Left cardiac atrium (tissue), 4 donors: ENCODE results near the gene VSX1. TPM values are rescaled to one million over a fixed set of nuclear protein-coding genes. Genes with fewer than 3 reads are reported as not detected.

Experiments used
- ATAC-seq, 2 donors: fragments of 200-7000 bp; cut with Tn5 transposase; one replicate each; pipeline ENCODE4 v1.9.1; 2020; ENCODE audit warnings: mild to moderate bottlenecking in 2 of 2, moderate library complexity in 2 of 2
- DNase-seq: peaks from one replicate; pipeline ENCODE4 v3.0.0-alpha.2; 2020
- intact Hi-C, 2 donors: fragments of 100-400 bp; cut with DNase I; formaldehyde crosslinking; loops; one replicate each; pipeline versions ENCODE4 v1.14.1 to v1.15.1; 2022 to 2023
- total RNA-seq, 2 donors: library from RNA; stranded (reverse); fragmentation: NEBNext Ultra II Directional; extraction: Animal tissue kit (Norgen Biotek cat#: 25700); gene quantifications; one replicate each; pipeline ENCODE4 v1.2.1, GENCODE V29; 2021
- donor health status: DM: no; HTN: yes; CAD: no.
- donor health status: DM: no; HTN: yes; CAD: no; lungs with severe emphysema.
- donor health status: DM: yes; HTN: yes; CAD: no.
- donor health status: Dilated cardiomyopathy.

Gene VSX1
- total RNA-seq, 2 donors from 2014 or later, result 0.38 TPM; not detected in 1

- ATAC-seq, result peak; percentile 78 to 85
- intact Hi-C loops, result no loop called here
- DNase-seq, result peak; percentile 80
These were observed 49.3 kb downstream of the VSX1 start for GRCh38 chr20:25032478-25033264.

DNA sequence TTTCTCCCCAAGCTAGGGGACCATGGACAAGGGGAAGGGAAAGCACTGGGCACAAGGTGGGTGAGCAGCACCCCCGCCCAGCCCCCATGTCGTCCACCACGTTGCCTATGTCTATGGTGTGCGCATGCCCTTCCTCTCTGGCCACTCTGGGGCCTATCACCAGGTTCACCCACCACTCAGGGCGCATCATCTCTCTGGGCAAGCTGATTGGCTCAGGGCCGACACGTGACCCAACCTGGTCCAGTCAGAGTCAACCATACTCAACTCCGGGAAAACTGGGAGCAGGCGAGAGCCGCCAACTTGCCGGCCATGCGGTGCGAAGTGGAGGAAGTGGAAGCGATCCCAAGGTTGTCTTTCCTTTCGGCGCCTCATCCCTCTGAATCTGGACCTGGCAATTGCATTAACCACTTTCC is 49.9 kb downstream of the VSX1 start:
- peak in 1 of 2 donors; percentile 6 for ATAC-seq
- peak; percentile 18 for DNase-seq
- intact Hi-C loops, result no loop called here

- ATAC-seq (no peak), DNase-seq (no peak)
- intact Hi-C loops, result no loop called here
These were observed 50.7 kb downstream of the VSX1 start for GRCh38 chr20:25031241-25031640.

DNA sequence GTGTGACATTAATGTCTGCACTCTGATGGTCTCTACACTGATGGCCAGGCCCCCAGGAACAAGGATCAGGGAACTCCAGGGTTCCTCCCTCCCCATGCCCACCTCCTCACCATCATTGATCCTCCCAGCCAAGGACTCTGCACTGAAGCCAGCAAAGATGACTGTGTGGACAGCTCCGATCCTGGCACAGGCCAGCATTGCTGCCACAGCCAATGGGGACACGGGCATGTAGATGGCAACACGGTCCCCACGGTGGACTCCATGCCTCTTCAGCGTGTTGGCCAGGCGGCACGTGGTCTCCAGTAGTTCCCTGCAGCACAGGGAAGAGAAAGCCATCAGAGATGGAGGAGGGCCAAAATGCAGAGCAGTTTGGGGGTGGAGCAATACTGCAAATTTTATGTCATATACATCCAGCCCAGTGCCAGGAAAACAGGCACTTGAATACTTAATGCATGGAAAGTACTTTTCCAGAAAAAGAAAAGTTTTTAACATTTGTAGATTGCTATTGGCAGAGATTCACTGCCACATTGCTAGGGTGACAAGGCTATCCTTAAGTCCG is 51.2 kb downstream of the VSX1 start:
- DNase-seq (peak; percentile 11), ATAC-seq (no peak)
- intact Hi-C loops, result no loop called here

GRCh38 chr20:25030007-25030648 is 51.8 kb downstream of the VSX1 start:
- no peak for ATAC-seq
- intact Hi-C loops, result no loop called here

DNA sequence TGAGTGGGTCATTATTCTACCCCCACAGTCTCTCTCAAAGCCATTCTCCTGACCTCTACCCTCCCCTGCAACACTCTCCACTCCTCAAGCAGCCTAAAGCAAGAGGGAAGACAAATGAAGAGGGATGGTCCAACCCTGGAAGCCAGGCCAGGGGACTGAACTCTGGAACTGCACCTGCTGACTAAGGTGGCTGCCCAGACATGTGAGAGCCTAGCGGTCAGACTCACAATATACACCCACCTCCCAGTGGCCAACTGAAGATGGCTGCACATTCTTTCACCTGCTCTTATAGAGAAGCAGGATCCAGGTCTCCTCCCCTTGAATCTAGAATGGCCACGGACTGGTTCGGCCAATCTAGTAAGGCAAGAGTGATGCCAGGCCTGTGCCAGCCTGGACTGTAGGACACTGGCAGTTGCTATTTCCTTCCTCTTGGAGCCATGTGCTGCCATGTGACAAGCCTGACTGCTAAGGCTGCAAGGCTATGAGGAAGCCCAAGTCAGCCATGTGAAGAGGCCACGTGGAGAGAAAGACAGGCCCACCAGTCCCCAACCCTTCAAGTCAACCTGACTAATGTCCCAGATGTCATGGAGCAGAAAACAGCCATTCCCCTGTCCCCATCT is 55.8 kb downstream of the VSX1 start:
- peak in 1 of 2 donors; percentile 18 for ATAC-seq
- peak; percentile 3 for DNase-seq
- intact Hi-C loops, result no loop called here

More at GRCh38 chr20:25030007-25030648, 51.8 kb downstream of the VSX1 start:
- DNase-seq, result no peak

Other genes with a start within 250 kb of the VSX1 start
- 1 to 10 TPM; 1.7 to 2.7 TPM for gene CST7, start 132.9 kb downstream of the VSX1 start, total RNA-seq
- gene APMAP, start 89.4 kb downstream of the VSX1 start, total RNA-seq, result 10 to 100 TPM; 47.0 to 52.2 TPM
- gene ACSS1, start 24.0 kb downstream of the VSX1 start, total RNA-seq, result 10 to 100 TPM; 27.9 to 55.0 TPM
- 100 to 1,000 TPM; 110 to 127 TPM for gene ENTPD6, start 113.6 kb upstream of the VSX1 start, total RNA-seq
- 100 to 1,000 TPM; 103 to 152 TPM for gene PYGB, start 165.9 kb upstream of the VSX1 start, total RNA-seq